ENCODE data around the gene IGFBP3. TPM values are rescaled to one million over a fixed set of nuclear protein-coding genes. Genes with fewer than 3 reads are reported as not detected.

IGFBP3 gene
- polyA plus RNA-seq, 3 donors: 0.06 TPM; not detected in 2

DNA sequence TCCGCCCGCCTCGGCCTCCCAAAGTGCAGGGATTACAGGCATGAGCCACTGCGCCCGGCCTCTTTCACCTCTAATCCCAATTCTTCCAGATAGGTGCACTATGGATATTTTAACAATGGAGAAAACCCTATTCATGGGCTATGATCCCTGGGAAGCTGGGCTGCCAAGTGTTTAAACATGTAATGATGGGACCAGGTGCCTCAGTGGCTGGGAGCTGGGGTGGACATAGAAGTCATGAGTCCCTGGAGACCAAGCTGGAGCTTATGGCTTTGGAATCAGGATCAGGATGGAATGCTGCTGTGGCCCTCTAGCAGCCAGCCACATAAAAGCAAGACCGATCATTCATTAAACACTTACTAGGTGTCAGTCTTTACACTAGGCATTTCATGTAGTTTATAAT, 41.8 kb upstream of the IGFBP3 start:
- Histone ChIP-seq H3K36me3 (replicated peaks in 1 of 2; ENCODE audit: control insufficient read depth in 1 of 2, insufficient read depth in 2 of 2, low read length in 2 of 2) (no peaks in the 10 kb centered on the region), H3K27ac (ENCODE audit: low read depth in 1 of 2, low read length in 2 of 2) (no peak overlapping the region), H3K4me3 (replicated peaks in 1 of 3; ENCODE audit: low read depth in 2 of 3, low read length in 3 of 3) (no peak overlapping the region), H4K20me1 (ENCODE audit: insufficient read depth, low read length) (no peaks in the 10 kb centered on the region), H3K27me3 (ENCODE audit: control insufficient read depth in 2 of 2, insufficient read depth in 2 of 2, low read length in 2 of 2) (no peaks in the 10 kb centered on the region), H3K9me3 (replicated peaks in 1 of 2; ENCODE audit: control insufficient read depth in 1 of 2, insufficient read depth in 1 of 2, low read length in 2 of 2) (no peaks in the 10 kb centered on the region), H3K4me2 (replicated peaks; ENCODE audit: extremely low read depth, low read length, poor library complexity, severe bottlenecking) (no peak overlapping the region), H3K9ac (ENCODE audit: insufficient read depth, low read length, poor library complexity, severe bottlenecking) (no peak overlapping the region), H2AFZ (ENCODE audit: insufficient read depth, low read depth, low read length, poor library complexity, severe bottlenecking) (no peak overlapping the region), H3K79me2 (ENCODE audit: insufficient read depth, low read length) (no peaks in the 10 kb centered on the region), H3K4me1 (ENCODE audit: control insufficient read depth in 1 of 2, insufficient read depth in 2 of 2, low read length in 2 of 2) (no peaks in the 10 kb centered on the region)
- WGBS (ENCODE audit: insufficient coverage): no CpG with 5 or more reads among the region's 6 CpGs
- intact Hi-C loops (cut with micrococcal nuclease): no loop called here
- H3K27ac Mint-ChIP-seq: no peak overlapping the region
- no peak overlapping the region for H3K4me3 Mint-ChIP-seq
- peaks cover 0 to 3% (median 0%) of the 10 kb centered on the region in 3 donors for H3K27me3 Mint-ChIP-seq (ENCODE audit: low read depth in 3 of 3)
- H3K36me3 Mint-ChIP-seq: no peaks in the 10 kb centered on the region
- peaks cover 0 to 3% (median 0%) of the 10 kb centered on the region in 7 donors for H3K9me3 Mint-ChIP-seq
- H3K4me1 Mint-ChIP-seq: no peaks in the 10 kb centered on the region
- DNase-seq: no peak
- TF ChIP-seq CTCF (IDR thresholded peaks at IDR 0.05): no peak

- no peaks in the 10 kb centered on the region for H3K4me1 ChIP-seq (ENCODE audit: control insufficient read depth in 1 of 2, insufficient read depth in 2 of 2, low read length in 2 of 2)
- peaks cover 3 to 14% (median 9%) of the 10 kb centered on the region in 7 donors for H3K9me3 Mint-ChIP-seq
- H3K27ac ChIP-seq (ENCODE audit: low read depth in 1 of 2, low read length in 2 of 2): no peak overlapping the region
- TF ChIP-seq CTCF (IDR thresholded peaks at IDR 0.05): no peak
- peaks cover 0 to 11% of the 10 kb centered on the region in 2 donors for H3K9me3 ChIP-seq (replicated peaks in 1 of 2; ENCODE audit: control insufficient read depth in 1 of 2, insufficient read depth in 1 of 2, low read length in 2 of 2)
- H3K4me2 ChIP-seq (replicated peaks; ENCODE audit: extremely low read depth, low read length, poor library complexity, severe bottlenecking): no peak overlapping the region
- H3K27me3 Mint-ChIP-seq (ENCODE audit: low read depth in 3 of 3): peaks cover 0 to 1% (median 0%) of the 10 kb centered on the region in 3 donors
- no peak overlapping the region for H3K27ac Mint-ChIP-seq
- no peak overlapping the region for H2AFZ ChIP-seq (ENCODE audit: insufficient read depth, low read depth, low read length, poor library complexity, severe bottlenecking)
- intact Hi-C loops (cut with micrococcal nuclease): no loop called here
- H3K27me3 ChIP-seq (ENCODE audit: control insufficient read depth in 2 of 2, insufficient read depth in 2 of 2, low read length in 2 of 2): no peaks in the 10 kb centered on the region
- H3K9ac ChIP-seq (ENCODE audit: insufficient read depth, low read length, poor library complexity, severe bottlenecking): no peak overlapping the region
- DNase-seq: no peak
- no peaks in the 10 kb centered on the region for H4K20me1 ChIP-seq (ENCODE audit: insufficient read depth, low read length)
- H3K79me2 ChIP-seq (ENCODE audit: insufficient read depth, low read length): no peaks in the 10 kb centered on the region
- no peaks in the 10 kb centered on the region for H3K36me3 ChIP-seq (replicated peaks in 1 of 2; ENCODE audit: control insufficient read depth in 1 of 2, insufficient read depth in 2 of 2, low read length in 2 of 2)
- H3K4me3 ChIP-seq (replicated peaks in 1 of 3; ENCODE audit: low read depth in 2 of 3, low read length in 3 of 3): no peak overlapping the region
- no peaks in the 10 kb centered on the region for H3K4me1 Mint-ChIP-seq
- WGBS (ENCODE audit: insufficient coverage): 33% methylated on average over 1 of the region's 3 CpGs
- no peak overlapping the region for H3K4me3 Mint-ChIP-seq
- no peaks in the 10 kb centered on the region for H3K36me3 Mint-ChIP-seq
Measured at GRCh38 chr7:45957721-45958120, 36.6 kb upstream of the IGFBP3 start.
